LNCaP clone FGC (cell line): ENCODE results near the gene BTG1.

Source experiments
- DNase-seq: peaks from one replicate; pipeline ENCODE4 v3.0.0-alpha.2; 2011; ENCODE audit warnings: low read depth
- H3K4me3 ChIP-seq: 2 replicates; pipeline ENCODE4 v1.5.1; 2011; ENCODE audit warnings: mild to moderate bottlenecking, low read depth, low read length, control low read depth
- TF ChIP-seq, protein P1 (sequence below): IDR thresholded peaks from 2 replicates; pipeline ENCODE4 v1.5.1; 2012; ENCODE audit warnings: mild to moderate bottlenecking; ENCODE audit not compliant: control insufficient read depth, insufficient read depth; ENCODE audit errors: extremely low read depth

Gene BTG1

DNA sequence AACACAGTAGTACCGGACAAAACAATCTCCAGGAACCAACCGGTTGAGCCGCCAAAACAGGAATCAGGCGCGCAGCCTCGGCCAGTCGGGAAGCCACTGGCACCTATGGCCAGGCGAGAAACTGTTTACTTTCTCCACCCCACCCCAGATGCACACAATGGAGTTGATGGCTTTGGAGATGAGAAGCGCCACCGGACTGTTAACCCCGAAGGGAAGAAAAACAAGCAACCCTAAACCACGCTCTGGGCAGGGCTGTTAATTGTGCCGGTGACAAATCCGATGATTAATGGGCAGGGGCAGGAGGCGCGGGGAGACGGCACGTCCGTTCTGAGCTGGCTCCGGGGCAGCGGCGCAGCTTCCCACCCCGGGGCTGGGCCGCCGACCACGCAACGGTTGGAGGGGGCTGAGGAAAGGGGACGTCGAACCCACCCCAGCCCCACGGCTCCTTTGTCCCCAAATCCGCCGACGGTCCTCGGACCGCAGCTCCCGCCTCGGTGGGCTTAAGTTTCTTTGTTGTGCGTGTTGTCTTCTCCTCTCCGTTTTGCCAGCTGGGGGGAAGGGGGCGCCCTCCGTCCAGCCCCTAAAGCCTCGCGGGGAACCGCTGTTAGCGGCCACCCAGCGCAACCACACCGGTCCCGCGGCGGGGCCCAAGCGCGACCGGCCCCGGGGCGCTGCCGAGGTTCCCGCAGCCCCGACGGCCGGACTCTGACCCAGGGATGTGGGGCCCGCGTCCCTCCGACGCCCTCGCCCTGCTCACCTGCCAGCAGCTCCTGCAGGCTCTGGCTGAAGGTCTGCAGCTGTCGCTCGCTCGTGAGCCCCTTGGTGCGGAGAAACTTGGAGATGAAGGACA lies 790 bp downstream of the BTG1 start:
- TF ChIP-seq, protein P1, sequence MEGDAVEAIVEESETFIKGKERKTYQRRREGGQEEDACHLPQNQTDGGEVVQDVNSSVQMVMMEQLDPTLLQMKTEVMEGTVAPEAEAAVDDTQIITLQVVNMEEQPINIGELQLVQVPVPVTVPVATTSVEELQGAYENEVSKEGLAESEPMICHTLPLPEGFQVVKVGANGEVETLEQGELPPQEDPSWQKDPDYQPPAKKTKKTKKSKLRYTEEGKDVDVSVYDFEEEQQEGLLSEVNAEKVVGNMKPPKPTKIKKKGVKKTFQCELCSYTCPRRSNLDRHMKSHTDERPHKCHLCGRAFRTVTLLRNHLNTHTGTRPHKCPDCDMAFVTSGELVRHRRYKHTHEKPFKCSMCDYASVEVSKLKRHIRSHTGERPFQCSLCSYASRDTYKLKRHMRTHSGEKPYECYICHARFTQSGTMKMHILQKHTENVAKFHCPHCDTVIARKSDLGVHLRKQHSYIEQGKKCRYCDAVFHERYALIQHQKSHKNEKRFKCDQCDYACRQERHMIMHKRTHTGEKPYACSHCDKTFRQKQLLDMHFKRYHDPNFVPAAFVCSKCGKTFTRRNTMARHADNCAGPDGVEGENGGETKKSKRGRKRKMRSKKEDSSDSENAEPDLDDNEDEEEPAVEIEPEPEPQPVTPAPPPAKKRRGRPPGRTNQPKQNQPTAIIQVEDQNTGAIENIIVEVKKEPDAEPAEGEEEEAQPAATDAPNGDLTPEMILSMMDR: 0 out of 2 replicates have a peak, but pooled peaks have one; percentile 4
- H3K4me3 ChIP-seq: peak overlapping the region; percentile 78
- DNase-seq: no peak

DNA sequence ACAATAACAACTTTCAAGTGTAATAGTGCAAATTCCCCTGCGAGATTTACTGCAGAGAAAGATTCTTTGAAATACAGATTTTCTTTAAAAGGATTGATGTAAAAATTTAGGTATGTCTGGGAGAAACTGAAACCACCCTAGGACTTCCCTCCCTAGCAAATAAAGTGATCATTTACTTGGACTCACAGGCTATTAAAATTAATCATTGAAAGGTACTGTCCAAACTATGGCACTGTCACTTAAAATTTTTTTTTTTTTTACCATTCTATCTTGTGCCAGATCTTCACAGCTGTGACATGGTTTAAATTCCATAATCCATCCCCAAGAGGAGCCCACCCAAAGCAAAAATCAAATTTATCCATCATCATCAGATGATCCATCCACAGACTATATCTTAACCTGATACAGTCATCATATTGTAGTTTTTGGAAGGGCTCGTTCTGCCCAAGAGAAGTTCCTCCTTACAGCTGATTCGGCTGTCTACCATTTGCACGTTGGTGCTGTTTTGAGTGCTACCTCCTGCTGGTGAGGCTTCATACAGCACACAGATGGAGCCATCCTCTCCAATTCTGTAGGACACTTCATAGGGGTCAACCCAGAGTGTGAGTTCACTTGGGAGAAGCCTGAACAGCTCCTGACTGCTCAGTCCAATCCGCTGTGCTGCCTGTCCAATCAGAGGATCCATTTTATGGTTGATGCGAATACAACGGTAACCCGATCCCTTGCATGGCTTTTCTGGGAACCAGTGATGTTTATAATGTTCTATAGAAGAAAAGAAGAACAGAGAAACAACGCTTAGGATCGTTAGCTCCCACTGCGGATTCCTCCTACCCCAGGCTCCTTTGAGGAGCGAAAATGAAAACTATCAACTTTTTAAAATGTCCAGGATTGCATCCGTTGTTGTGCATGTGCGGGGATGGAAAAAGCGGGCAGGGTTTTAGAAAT lies 1.7 kb downstream of the BTG1 start:
- peak; percentile 84 for DNase-seq
- H3K4me3 ChIP-seq: peak overlapping the region; percentile 78
- TF ChIP-seq, protein P1: peak; percentile 68

DNA sequence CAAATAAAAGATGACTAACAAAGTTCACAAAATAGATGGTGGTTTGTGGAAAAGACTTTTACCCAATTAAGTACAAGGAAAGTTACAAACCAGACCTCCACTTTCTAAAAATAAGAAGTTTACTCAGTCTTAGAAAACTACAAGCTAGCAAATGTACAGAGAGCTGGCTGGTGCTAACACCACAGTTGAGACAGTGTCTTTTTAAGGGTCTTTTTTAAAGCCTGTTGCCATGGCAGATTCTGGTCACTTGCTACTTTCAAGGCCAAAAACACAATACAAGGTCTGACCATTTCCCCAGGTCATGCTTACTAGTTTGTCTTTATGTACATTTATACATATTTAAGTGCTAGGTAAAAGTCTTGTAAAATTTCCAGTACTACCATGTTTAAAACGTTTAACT lies 2.4 kb downstream of the BTG1 start:
- no peak for DNase-seq
- H3K4me3 ChIP-seq: peak overlapping the region; percentile 78
- TF ChIP-seq, protein P1: no peak

DNA sequence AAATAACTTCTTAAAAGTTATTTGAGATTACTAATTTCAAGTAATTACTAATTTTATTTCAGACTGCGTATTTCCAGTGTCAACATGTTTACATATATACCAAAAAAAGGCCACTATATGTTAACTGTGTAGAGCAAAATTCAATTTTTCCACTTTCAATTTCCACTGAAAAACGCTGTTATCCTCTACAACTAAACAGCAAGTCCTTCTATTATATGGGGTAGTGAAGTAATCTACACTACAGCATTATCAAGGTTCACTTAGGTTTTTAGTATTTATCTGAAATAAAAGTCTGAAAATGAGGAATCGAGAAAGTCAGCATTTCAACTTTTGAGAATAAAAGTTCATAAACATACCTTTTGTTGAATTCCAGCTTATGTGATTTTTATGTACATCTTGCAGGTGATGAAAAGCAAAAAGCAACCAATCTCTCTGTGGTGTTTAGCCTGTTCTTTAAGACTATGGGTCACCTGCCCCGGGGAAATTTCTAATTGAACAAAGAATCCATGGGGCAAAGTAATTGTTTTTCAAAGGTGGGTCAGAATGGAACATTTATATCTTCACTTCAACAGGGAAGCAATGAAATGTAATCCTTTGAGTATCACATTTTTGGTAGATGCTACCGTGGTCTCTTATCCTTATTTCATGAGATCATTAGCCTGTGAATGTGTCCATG lies 3.3 kb downstream of the BTG1 start:
- TF ChIP-seq, protein P1: no peak
- peak overlapping the region; percentile 78 for H3K4me3 ChIP-seq
- DNase-seq: no peak

DNA sequence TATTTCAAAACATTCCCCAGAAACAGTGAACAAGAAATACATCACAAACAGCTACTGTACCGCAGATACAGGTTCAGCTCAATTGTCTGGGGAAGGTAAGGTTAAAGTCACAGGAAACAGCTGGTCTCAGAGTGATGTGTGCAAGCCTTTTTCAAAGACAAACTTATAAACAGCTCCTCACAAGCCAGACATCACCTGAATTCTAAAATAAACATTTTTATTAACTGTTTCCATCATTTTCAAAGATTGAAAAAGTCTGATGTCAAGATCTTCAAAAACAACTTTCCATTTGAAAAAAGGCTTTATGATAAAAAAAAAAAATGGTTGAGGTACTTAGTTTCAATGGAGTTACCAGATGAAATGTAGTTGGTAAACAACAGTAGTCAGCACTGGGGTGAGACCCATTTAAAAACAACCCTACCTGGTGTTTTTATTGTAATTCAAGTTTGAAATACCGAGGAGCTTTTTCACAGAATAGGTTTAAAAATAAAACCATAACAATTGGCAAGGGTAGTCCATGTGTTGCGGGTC lies 4.0 kb downstream of the BTG1 start:
- peak overlapping the region; percentile 78 for H3K4me3 ChIP-seq
- DNase-seq: no peak
- TF ChIP-seq, protein P1: no peak

DNA sequence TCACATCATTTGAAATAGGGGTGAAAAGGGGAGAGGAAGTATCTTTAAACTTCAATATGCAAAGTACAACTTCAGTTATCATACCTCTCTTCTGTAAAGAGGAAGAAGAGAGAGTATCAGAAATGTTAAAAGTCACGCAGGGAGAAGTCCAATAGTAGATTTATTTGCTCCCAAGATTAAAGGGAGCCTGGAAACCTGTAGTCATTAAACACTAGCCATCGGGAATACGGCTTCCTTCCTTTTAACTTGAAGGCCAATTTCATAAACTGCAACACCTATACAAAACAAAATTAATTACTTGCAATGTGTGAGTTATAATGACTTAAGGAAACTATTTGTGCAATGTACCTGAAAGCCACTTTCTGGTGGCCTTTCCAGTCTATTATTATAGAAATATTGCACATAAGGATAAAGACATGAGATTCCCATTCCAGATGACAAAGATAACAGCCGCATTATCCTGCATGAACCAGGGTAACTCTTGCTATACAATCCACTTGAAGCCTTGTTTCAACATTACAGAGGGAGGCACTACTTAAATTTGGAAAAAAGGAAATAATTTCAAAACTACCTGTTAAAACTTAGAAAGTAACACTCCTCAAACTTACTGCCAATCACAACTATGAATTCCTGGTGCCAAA lies 4.6 kb downstream of the BTG1 start:
- peak overlapping the region; percentile 78 for H3K4me3 ChIP-seq
- TF ChIP-seq, protein P1: no peak
- no peak for DNase-seq
